Caco-2 (cell line): ENCODE measurements around the gene OR1J2. TPM values are rescaled to one million over a fixed set of nuclear protein-coding genes. Genes with fewer than 3 reads are reported as not detected.
A peak's percentile ranks its signal among the peaks of the same experiment; 100 is the strongest.

ENCODE experiments used
- Bru-seq: library from RNA; stranded (reverse); fragments of 400-500 nt; gene quantifications from one replicate; lab custom pipeline; 2021; lab: Mats Ljungman, UMichigan
- BruChase-seq, 2 experiments: library from RNA; stranded (reverse); fragments of 400-500 nt; gene quantifications; one replicate each; lab custom pipeline; 2021; lab: Mats Ljungman, UMichigan
- BruUV-seq: library from RNA; stranded (reverse); fragments of 400-500 nt; replicated peaks from 2 replicates; lab custom pipeline; 2021; lab: Mats Ljungman, UMichigan
- CTCF ChIA-PET: fragments of 300-600 bp; sonication (Branson Sonifier 250); formaldehyde crosslinking; loops from one replicate; lab custom pipeline; 2022; ENCODE audit warnings: antibody characterized with exemption; lab: Charles Lee
- POLR2A ChIA-PET: fragments of 300-600 bp; sonication (Branson Sonifier 250); formaldehyde crosslinking; loops from one replicate; lab custom pipeline; 2022; ENCODE audit warnings: antibody characterized with exemption; lab: Charles Lee
- DNase-seq, 2 experiments: peaks; one replicate each; pipeline versions ENCODE4 v3.0.0 to v3.0.0-alpha.2; 2020 to 2022
- H3K27me3 ChIP-seq: replicated peaks from 2 replicates; pipeline ENCODE4 v1.6.0; 2011; ENCODE audit warnings: low read length; ENCODE audit not compliant: control insufficient read depth, insufficient read depth
- H3K36me3 ChIP-seq: 2 replicates; pipeline ENCODE4 v1.5.1; 2011; ENCODE audit warnings: low read length; ENCODE audit not compliant: control insufficient read depth, insufficient read depth
- H3K4me1 ChIP-seq: fragments of 250-450 bp; sonication (Bioruptor Pico); 2 replicates; pipeline ENCODE4 v1.5.1; 2020; ENCODE audit warnings: mild to moderate bottlenecking
- H3K4me3 ChIP-seq: 2 replicates; pipeline ENCODE4 v1.5.1; 2011; ENCODE audit warnings: low read depth, mild to moderate bottlenecking, control low read depth, low read length
- H3K9me3 ChIP-seq: fragments of 250-450 bp; sonication (Bioruptor Pico); 2 replicates; pipeline ENCODE4 v1.5.1; 2020; ENCODE audit warnings: mild to moderate bottlenecking, moderate library complexity
- H3K27ac Mint-ChIP-seq: one replicate; pipeline ENCODE4 v1.8.0; 2022; ENCODE audit warnings: mixed read lengths; ENCODE audit not compliant: unreplicated experiment
- H3K27me3 Mint-ChIP-seq: one replicate; pipeline ENCODE4 v1.8.0; 2022; ENCODE audit warnings: mixed read lengths; ENCODE audit not compliant: insufficient read depth, unreplicated experiment
- H3K36me3 Mint-ChIP-seq: one replicate; pipeline ENCODE4 v1.8.0; 2022; ENCODE audit warnings: mild to moderate bottlenecking, mixed read lengths; ENCODE audit not compliant: insufficient read depth, unreplicated experiment
- H3K4me1 Mint-ChIP-seq: one replicate; pipeline ENCODE4 v1.8.0; 2022; ENCODE audit warnings: low read depth, mixed read lengths; ENCODE audit not compliant: unreplicated experiment
- H3K4me3 Mint-ChIP-seq: one replicate; pipeline ENCODE4 v1.8.0; 2022; ENCODE audit warnings: mild to moderate bottlenecking, moderate library complexity, mixed read lengths; ENCODE audit not compliant: unreplicated experiment
- H3K9me3 Mint-ChIP-seq: one replicate; pipeline ENCODE4 v1.8.0; 2022; ENCODE audit warnings: mixed read lengths; ENCODE audit not compliant: unreplicated experiment
- intact Hi-C: fragments of 100-400 bp; cut with micrococcal nuclease; formaldehyde crosslinking; loops from one replicate; pipeline ENCODE4 v1.10.0; 2022; ENCODE audit not compliant: unreplicated experiment
- long read RNA-seq: library from polyadenylated mRNA; stranded (forward); transcript quantifications from one replicate; pipeline ENCODE4 v2.0.0, GENCODE V29; 2022
- total RNA-seq: library from RNA; stranded (reverse); gene quantifications from 2 replicates; pipeline ENCODE4 v1.2.3, GENCODE V29; 2022
- TF ChIP-seq, protein P1 (sequence below), 2 experiments: fragments of 200-600 bp in 1 of 2; IDR thresholded peaks; 1 replicate in 1 of 2; 2 replicates in 1 of 2; pipeline versions ENCODE4 v1.5.1 to v1.8.0; 2011 to 2022; ENCODE audit warnings: antibody characterized with exemption in 1 of 2, control low read depth in 1 of 2, inconsistent platforms in 1 of 2, low read depth in 1 of 2, low read length in 1 of 2, mild to moderate bottlenecking in 1 of 2, moderate library complexity in 1 of 2; ENCODE audit not compliant: insufficient read depth in 1 of 2, severe bottlenecking in 1 of 2, unreplicated experiment in 1 of 2

Gene OR1J2, protein sequence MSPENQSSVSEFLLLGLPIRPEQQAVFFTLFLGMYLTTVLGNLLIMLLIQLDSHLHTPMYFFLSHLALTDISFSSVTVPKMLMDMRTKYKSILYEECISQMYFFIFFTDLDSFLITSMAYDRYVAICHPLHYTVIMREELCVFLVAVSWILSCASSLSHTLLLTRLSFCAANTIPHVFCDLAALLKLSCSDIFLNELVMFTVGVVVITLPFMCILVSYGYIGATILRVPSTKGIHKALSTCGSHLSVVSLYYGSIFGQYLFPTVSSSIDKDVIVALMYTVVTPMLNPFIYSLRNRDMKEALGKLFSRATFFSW
- total RNA-seq: not detected in 2 replicates
- not detected for Bru-seq, nascent RNA
- not detected for BruChase-seq, experiment 1, labeled RNA remaining after a 2-hour chase
- BruChase-seq, experiment 2, labeled RNA remaining after a 6-hour chase: not detected
- long read RNA-seq: 0 reads

DNA sequence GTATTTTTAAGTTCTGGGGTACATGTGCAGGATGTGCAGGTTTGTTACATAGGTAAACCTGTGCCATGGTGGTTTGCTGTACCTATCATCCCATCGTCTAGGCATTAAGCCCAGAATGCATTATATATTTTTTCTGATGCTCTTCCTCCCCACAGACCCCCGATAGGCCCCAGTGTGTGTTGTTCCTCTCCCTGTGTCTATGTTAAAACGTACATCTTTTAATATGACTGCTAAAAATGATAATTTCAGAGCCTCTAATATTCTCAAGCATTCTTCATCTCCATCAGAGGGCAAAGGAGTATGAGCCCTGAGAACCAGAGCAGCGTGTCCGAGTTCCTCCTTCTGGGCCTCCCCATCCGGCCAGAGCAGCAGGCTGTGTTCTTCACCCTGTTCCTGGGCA, at the start of gene OR1J2:
TSS of gene OR1J2 (plus strand) at position 301 of the 400 bp plus-strand sequence. CDS start at position 301, 0 bp downstream.
- Mint-ChIP-seq H3K27ac (no peak within 1 kb of the TSS), H3K36me3 (no peaks in the 10 kb centered on the region), H3K4me3 (no peak within 1 kb of the TSS), H3K27me3 (peaks cover 2% of the 10 kb centered on the region), H3K9me3 (no peaks in the 10 kb centered on the region), H3K4me1 (peaks cover 20% of the 10 kb centered on the region)
- intact Hi-C loops: no loop called here
- TF ChIP-seq, protein P1, sequence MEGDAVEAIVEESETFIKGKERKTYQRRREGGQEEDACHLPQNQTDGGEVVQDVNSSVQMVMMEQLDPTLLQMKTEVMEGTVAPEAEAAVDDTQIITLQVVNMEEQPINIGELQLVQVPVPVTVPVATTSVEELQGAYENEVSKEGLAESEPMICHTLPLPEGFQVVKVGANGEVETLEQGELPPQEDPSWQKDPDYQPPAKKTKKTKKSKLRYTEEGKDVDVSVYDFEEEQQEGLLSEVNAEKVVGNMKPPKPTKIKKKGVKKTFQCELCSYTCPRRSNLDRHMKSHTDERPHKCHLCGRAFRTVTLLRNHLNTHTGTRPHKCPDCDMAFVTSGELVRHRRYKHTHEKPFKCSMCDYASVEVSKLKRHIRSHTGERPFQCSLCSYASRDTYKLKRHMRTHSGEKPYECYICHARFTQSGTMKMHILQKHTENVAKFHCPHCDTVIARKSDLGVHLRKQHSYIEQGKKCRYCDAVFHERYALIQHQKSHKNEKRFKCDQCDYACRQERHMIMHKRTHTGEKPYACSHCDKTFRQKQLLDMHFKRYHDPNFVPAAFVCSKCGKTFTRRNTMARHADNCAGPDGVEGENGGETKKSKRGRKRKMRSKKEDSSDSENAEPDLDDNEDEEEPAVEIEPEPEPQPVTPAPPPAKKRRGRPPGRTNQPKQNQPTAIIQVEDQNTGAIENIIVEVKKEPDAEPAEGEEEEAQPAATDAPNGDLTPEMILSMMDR (IDR thresholded peaks at IDR 0.05; ENCODE audit: insufficient read depth in 1 of 2, low read depth in 1 of 2, low read length in 1 of 2, severe bottlenecking in 1 of 2, unreplicated experiment in 1 of 2): no peak
- Histone ChIP-seq H3K4me1 (peaks cover 14% of the 10 kb centered on the region), H3K27me3 (no peaks in the 10 kb centered on the region), H3K36me3 (no peaks in the 10 kb centered on the region), H3K4me3 (no peak within 1 kb of the TSS), H3K9me3 (no peaks in the 10 kb centered on the region)
- no peak for DNase-seq
- ChIA-PET CTCF (no interaction called here), POLR2A (no interaction called here)
- BruUV-seq: no TSS peak

DNA sequence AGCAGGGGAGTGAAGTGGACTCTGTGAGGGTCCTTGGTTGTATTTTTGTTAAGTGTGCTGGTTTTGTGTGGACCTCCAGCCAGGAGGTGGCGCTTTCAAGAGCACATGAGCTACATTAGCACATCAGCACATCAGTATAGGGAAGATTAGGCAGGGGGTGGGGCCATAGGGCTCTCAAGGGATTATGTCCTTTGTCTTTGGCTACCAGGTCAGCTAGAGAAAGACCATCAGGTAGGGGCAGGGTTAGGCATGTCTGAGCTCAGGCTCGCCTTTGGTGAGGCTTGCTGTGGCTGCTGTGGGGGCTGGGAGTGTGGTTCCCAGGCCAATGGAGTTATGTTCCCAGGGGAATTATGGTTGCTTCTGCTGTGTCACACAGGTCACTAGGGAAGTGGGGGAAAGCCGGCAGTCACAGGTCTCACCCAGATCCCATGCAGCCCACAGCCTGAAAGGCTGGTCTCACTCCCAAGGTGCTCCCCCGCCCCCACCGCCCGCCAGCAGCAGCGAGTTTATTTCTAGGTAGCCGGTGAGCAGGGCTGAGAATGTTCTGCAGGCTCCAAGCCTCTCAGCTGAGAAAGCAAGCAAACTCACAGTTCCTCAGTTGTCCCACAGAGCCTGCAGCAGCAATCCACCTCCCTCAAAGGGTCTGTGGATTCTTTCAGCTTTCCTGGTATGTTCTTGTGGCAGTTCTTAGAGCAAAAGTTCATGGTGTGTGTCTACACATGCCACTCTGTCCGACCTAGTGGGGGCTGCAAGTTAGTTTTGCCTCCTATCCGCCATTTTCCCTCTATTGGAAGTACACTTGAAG, 46.6 kb upstream of the OR1J2 start:
- H3K36me3 ChIP-seq: no peaks in the 10 kb centered on the region
- TF ChIP-seq, protein P1 (IDR thresholded peaks at IDR 0.05; ENCODE audit: insufficient read depth in 1 of 2, low read depth in 1 of 2, low read length in 1 of 2, severe bottlenecking in 1 of 2, unreplicated experiment in 1 of 2): no peak
- peaks cover 9% of the 10 kb centered on the region for H3K9me3 Mint-ChIP-seq
- intact Hi-C loops: no loop called here
- no TSS peak for BruUV-seq
- H3K4me1 Mint-ChIP-seq: no peaks in the 10 kb centered on the region
- no peak overlapping the region for H3K27ac Mint-ChIP-seq
- CTCF ChIA-PET: interaction anchor here (0.8 to 1.7 kb wide), 3 partner anchors 69 to 365 kb away, joined by 3 to 7 read pairs (median 3); no protein-coding TSS in a partner anchor
- H3K4me3 Mint-ChIP-seq: no peak overlapping the region
- H3K4me3 ChIP-seq: no peak overlapping the region
- H3K4me1 ChIP-seq: no peaks in the 10 kb centered on the region; the same call in 1 of the 2 replicates
- H3K36me3 Mint-ChIP-seq: no peaks in the 10 kb centered on the region
- H3K27me3 Mint-ChIP-seq: peaks cover 8% of the 10 kb centered on the region
- H3K27me3 ChIP-seq: no peaks in the 10 kb centered on the region
- peak; percentile 25 to 44 for DNase-seq
- 0 out of 2 replicates have a peak, but pooled peaks cover 8% of the 10 kb centered on the region for H3K9me3 ChIP-seq
- POLR2A ChIA-PET: no interaction called here
